Measurements from ENCODE around the gene IL17RA. TPM values are rescaled to one million over a fixed set of nuclear protein-coding genes. Genes with fewer than 3 reads are reported as not detected.

IL17RA gene
- total and polyA plus RNA-seq, 2 donors (not counting 3 experiments of a cell fraction or from before 2014, with no cell fraction given): 13.0 to 19.3 TPM

DNA sequence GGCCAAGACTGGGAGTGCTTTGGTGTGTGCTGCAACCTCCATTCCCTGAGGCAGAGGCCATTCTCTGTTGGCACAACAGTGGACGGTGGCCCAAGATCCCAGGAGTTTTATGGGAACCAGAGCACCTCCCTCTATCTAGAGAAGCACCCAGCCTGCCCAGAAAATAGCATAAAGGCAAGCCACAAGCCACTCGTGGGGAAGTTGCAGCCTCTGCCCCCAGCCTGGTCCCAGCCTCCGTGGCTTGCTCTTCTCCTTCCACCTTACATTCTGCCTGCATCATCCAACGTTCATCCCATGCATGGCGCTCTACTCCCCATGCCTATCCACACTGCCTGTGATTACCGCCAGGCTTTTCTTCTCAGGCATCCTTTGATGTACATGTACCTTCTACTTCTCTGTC, 15.8 kb downstream of the IL17RA start:
- no peaks in the 10 kb centered on the region for H3K4me1 ChIP-seq (ENCODE audit: control insufficient read depth, extremely low read depth, insufficient read depth, low read length)
- no TSS peak for BruUV-seq (replicated peaks)
- no peaks in the 10 kb centered on the region for H3K9me1 ChIP-seq (replicated peaks; ENCODE audit: control insufficient read depth, extremely low read depth, insufficient read depth, low read length)
- H3K4me2 ChIP-seq (ENCODE audit: insufficient read depth, low read length): no peak overlapping the region
- ChIA-PET POLR2A (interaction anchor here (0.6 kb wide), 1 partner anchor 1049 kb away, joined by 10 read pairs; the partner anchor contains the start of gene USP18), CTCF (no interaction called here)
- FAIRE-seq: no peak
- no peak for DNase-seq (ENCODE audit: low read depth, low spot score)
- peaks cover 5 to 29% of the 10 kb centered on the region in 2 experiments for H3K36me3 ChIP-seq (ENCODE audit: control insufficient read depth in 2 of 2, extremely low read depth in 1 of 2, insufficient read depth in 2 of 2, low read length in 2 of 2)
- dilution Hi-C loops (cut with MboI; ENCODE audit: extremely low pct_ligation_motif_present, low sequenced_read_pairs) (no loop called here), intact Hi-C loops (cut with micrococcal nuclease) (no loop called here)
- TF ChIP-seq, protein P1, sequence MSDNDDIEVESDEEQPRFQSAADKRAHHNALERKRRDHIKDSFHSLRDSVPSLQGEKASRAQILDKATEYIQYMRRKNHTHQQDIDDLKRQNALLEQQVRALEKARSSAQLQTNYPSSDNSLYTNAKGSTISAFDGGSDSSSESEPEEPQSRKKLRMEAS (IDR thresholded peaks at IDR 0.05; ENCODE audit: insufficient read depth, insufficient read length): no peak
- TF ChIP-seq MYC (IDR thresholded peaks at IDR 0.05; ENCODE audit: low read depth, low read length) (no peak), POLR2AphosphoS5 (IDR thresholded peaks at IDR 0.05; ENCODE audit: insufficient read depth, low read depth, low read length) (no peak), FOS (IDR thresholded peaks at IDR 0.05; ENCODE audit: borderline replicate concordance, insufficient read depth, low read length) (no peak), EZH2 (IDR thresholded peaks at IDR 0.05; ENCODE audit: borderline replicate concordance, low read depth, low read length, severe bottlenecking) (no peak), GATA2 (IDR thresholded peaks at IDR 0.05; ENCODE audit: insufficient read depth, insufficient read length, low read depth, low read length) (no peak), POLR2A (IDR thresholded peaks at IDR 0.05; ENCODE audit: low read depth, low read length) (no peak), JUN (IDR thresholded peaks at IDR 0.05; ENCODE audit: borderline replicate concordance, insufficient read depth, insufficient read length, low read depth) (no peak)
- TF ChIP-seq, protein P2, sequence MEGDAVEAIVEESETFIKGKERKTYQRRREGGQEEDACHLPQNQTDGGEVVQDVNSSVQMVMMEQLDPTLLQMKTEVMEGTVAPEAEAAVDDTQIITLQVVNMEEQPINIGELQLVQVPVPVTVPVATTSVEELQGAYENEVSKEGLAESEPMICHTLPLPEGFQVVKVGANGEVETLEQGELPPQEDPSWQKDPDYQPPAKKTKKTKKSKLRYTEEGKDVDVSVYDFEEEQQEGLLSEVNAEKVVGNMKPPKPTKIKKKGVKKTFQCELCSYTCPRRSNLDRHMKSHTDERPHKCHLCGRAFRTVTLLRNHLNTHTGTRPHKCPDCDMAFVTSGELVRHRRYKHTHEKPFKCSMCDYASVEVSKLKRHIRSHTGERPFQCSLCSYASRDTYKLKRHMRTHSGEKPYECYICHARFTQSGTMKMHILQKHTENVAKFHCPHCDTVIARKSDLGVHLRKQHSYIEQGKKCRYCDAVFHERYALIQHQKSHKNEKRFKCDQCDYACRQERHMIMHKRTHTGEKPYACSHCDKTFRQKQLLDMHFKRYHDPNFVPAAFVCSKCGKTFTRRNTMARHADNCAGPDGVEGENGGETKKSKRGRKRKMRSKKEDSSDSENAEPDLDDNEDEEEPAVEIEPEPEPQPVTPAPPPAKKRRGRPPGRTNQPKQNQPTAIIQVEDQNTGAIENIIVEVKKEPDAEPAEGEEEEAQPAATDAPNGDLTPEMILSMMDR (IDR thresholded peaks at IDR 0.05; ENCODE audit: extremely low read depth in 1 of 2, insufficient read depth in 1 of 2, low read depth in 1 of 2, low read length in 2 of 2): no peak
- H3K27ac ChIP-seq (ENCODE audit: insufficient read depth, low read depth, low read length): no peak overlapping the region
- no peak overlapping the region for H2AFZ ChIP-seq (ENCODE audit: low read depth, low read length)
- no peaks in the 10 kb centered on the region for H4K20me1 ChIP-seq (replicated peaks; ENCODE audit: control insufficient read depth, extremely low read depth, insufficient read depth, low read length)
- H3K79me2 ChIP-seq (ENCODE audit: control insufficient read depth, insufficient read depth, low read length): no peaks in the 10 kb centered on the region
- no peaks in the 10 kb centered on the region for H3K27me3 ChIP-seq (ENCODE audit: control insufficient read depth in 2 of 2, insufficient read depth in 2 of 2, low read length in 2 of 2)
- no peaks in the 10 kb centered on the region for H3K9me3 ChIP-seq (replicated peaks; ENCODE audit: control insufficient read depth, insufficient read depth, low read length)
- H3K9ac ChIP-seq (replicated peaks; ENCODE audit: extremely low read depth, insufficient read depth, low read length): no peak overlapping the region
- no peak overlapping the region for H3K4me3 ChIP-seq (replicated peaks in 1 of 3; ENCODE audit: insufficient read depth in 1 of 3, low read depth in 1 of 3, low read length in 3 of 3)
